ENCODE measurements around the gene USP47.

Gene USP47

DNA sequence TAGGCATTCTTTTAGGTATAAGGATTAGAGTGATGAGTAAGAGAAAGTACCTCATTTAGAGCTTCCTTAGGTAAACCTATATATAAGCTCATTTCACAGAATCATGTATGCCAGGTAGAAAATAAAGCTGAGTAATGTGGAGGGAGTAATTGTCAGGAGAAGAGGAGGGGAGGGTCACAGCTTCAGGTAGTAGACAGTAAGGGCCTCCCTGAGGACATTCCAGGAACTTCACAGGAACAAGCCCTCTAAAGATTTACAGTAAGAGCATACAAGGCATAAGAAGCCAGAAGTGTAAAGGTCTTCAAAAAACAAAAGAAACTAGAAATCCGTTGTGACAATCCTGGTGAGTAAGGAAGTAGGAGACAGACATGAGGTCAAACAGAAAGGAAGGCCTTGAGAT, 57.6 kb downstream of the USP47 start:
- Mint-ChIP-seq H3K4me1 (no peaks in the 10 kb centered on the region), H3K27ac (no peak overlapping the region), H3K9me3 (no peaks in the 10 kb centered on the region), H3K36me3 (ENCODE audit: low read depth) (peaks cover 48% of the 10 kb centered on the region), H3K27me3 (ENCODE audit: low read depth, poor library complexity) (no peaks in the 10 kb centered on the region), H3K4me3 (no peak overlapping the region)
- TF ChIP-seq, protein P1, sequence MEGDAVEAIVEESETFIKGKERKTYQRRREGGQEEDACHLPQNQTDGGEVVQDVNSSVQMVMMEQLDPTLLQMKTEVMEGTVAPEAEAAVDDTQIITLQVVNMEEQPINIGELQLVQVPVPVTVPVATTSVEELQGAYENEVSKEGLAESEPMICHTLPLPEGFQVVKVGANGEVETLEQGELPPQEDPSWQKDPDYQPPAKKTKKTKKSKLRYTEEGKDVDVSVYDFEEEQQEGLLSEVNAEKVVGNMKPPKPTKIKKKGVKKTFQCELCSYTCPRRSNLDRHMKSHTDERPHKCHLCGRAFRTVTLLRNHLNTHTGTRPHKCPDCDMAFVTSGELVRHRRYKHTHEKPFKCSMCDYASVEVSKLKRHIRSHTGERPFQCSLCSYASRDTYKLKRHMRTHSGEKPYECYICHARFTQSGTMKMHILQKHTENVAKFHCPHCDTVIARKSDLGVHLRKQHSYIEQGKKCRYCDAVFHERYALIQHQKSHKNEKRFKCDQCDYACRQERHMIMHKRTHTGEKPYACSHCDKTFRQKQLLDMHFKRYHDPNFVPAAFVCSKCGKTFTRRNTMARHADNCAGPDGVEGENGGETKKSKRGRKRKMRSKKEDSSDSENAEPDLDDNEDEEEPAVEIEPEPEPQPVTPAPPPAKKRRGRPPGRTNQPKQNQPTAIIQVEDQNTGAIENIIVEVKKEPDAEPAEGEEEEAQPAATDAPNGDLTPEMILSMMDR (IDR thresholded peaks at IDR 0.05), result no peak
- DNase-seq, result no peak

DNA sequence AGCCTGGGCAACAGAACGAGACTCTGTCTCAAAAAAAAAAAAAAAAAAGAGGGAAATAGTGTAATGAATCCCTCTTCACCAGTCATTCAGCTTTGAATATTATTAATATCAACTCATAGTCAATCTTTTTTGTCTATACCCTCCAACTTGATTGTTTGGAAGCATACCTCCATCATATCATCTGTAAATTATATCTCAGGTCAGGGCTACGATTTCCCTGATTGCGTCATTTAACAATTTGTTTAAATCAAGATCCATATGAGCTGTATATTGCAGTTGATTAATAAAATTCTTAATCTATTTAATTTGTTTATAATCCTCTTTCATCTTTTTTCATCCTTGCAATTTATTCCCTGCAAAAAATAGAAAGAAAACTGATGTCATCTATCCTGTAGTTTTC, 60.2 kb downstream of the USP47 start:
- no peak for DNase-seq
- Mint-ChIP-seq H3K4me3 (no peak overlapping the region), H3K36me3 (ENCODE audit: low read depth) (peaks cover 48% of the 10 kb centered on the region), H3K27ac (no peak overlapping the region), H3K9me3 (no peaks in the 10 kb centered on the region), H3K4me1 (no peaks in the 10 kb centered on the region), H3K27me3 (ENCODE audit: low read depth, poor library complexity) (no peaks in the 10 kb centered on the region)
- TF ChIP-seq, protein P1 (IDR thresholded peaks at IDR 0.05), result no peak

DNA sequence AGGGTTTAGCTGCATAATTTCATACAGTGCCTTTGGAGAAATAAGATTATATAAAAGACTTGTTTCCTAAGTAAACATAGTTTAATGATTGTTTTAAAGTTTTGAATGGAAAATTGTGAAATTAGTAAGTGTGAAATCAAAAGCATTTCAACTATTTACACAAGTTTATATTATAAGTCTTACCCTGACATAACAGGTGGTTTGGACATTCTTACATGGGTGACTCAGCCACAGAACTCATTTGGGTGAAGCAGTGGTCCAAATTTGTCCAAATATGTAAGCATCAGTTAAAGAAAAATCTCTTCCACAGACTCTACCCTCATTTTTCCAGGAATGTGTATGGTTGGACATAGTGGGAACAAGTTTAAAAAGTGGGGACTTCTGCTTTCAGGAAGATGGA, 68.0 kb downstream of the USP47 start:
- TF ChIP-seq, protein P1 (IDR thresholded peaks at IDR 0.05), result no peak
- Mint-ChIP-seq H3K4me1 (peaks cover 12% of the 10 kb centered on the region), H3K36me3 (ENCODE audit: low read depth) (peaks cover 37% of the 10 kb centered on the region)

DNA sequence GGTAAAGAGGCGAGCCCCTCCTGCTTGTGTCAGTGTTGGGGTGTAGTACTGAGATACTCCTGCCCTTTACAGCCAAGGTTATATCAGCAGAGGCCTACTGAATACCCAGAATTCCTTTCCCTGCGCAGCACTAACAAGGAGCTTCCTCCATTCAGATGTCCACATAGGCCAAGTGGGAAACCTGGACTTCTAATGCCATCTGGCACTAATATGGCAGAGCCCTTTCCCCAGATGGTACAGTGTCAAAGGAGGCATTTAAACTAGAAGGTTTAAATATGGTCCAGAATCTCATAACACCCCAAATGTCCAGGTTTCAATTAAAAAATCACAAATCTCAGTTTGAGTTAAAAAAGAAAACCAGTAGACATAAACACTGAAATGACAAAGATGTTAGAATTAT, 68.8 kb downstream of the USP47 start:
- TF ChIP-seq, protein P1 (IDR thresholded peaks at IDR 0.05), result no peak
- Mint-ChIP-seq H3K36me3 (ENCODE audit: low read depth) (peaks cover 39% of the 10 kb centered on the region), H3K4me3 (no peak overlapping the region), H3K9me3 (no peaks in the 10 kb centered on the region), H3K27me3 (ENCODE audit: low read depth, poor library complexity) (no peaks in the 10 kb centered on the region), H3K27ac (no peak overlapping the region), H3K4me1 (peaks cover 12% of the 10 kb centered on the region)
- no peak for DNase-seq

More for the DNA sequence above, 68.0 kb downstream of the USP47 start:
- no peak for DNase-seq
- H3K4me3 Mint-ChIP-seq, result no peak overlapping the region
- no peak overlapping the region for H3K27ac Mint-ChIP-seq
- no peaks in the 10 kb centered on the region for H3K9me3 Mint-ChIP-seq
- H3K27me3 Mint-ChIP-seq (ENCODE audit: low read depth, poor library complexity), result no peaks in the 10 kb centered on the region

DNA sequence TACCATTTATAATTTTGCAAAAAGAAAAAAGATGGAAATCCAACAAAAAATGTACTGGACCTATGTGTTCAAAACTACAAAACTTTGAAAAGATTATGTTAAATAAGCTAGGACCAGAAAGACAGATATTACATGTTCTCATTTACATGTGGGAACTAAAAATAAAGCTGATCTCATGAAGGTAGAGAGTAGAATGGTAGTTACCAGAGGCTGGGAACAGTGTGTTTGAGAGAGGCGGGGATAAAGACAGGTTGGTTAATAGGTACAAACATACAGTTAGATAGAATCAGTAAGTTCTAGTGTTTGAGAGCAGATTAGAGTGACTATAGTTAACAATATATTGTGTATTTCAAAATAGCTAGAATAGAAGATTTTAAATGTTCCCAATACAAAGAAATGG, 71.6 kb downstream of the USP47 start:
- no peaks in the 10 kb centered on the region for H3K27me3 Mint-ChIP-seq (ENCODE audit: low read depth, poor library complexity)
- no peak overlapping the region for H3K4me3 Mint-ChIP-seq
- no peak overlapping the region for H3K27ac Mint-ChIP-seq
- peaks cover 35% of the 10 kb centered on the region for H3K36me3 Mint-ChIP-seq (ENCODE audit: low read depth)
- peaks cover 20% of the 10 kb centered on the region for H3K4me1 Mint-ChIP-seq
- TF ChIP-seq, protein P1 (IDR thresholded peaks at IDR 0.05), result no peak
- no peak for DNase-seq
- no peaks in the 10 kb centered on the region for H3K9me3 Mint-ChIP-seq

DNA sequence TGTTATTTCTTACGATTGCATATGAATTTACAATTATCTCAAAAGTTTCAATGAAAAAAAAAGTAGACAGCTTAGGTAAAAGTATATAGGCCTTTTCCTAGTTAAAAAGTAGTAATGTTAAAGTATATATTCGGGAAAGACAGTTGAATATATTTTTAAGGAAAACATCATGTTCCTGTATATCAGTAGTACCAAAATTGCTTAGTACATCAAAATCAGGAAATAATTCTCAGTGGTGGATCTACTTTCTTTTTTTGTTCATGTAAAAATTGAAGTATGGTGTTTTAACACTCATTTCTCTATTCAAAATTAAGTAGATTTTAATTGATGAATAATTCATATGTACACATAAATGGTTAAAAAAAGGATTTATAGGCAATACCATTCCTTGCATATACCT, 73.9 kb downstream of the USP47 start:
- no peak for DNase-seq
- H3K9me3 Mint-ChIP-seq, result no peaks in the 10 kb centered on the region
- H3K4me3 Mint-ChIP-seq, result no peak overlapping the region
- no peak overlapping the region for H3K27ac Mint-ChIP-seq
- H3K36me3 Mint-ChIP-seq (ENCODE audit: low read depth), result peaks cover 35% of the 10 kb centered on the region
- no peaks in the 10 kb centered on the region for H3K27me3 Mint-ChIP-seq (ENCODE audit: low read depth, poor library complexity)
- peaks cover 20% of the 10 kb centered on the region for H3K4me1 Mint-ChIP-seq
- TF ChIP-seq, protein P1 (IDR thresholded peaks at IDR 0.05), result no peak
